Measurements from ENCODE around the gene MYOM1.

DNA sequence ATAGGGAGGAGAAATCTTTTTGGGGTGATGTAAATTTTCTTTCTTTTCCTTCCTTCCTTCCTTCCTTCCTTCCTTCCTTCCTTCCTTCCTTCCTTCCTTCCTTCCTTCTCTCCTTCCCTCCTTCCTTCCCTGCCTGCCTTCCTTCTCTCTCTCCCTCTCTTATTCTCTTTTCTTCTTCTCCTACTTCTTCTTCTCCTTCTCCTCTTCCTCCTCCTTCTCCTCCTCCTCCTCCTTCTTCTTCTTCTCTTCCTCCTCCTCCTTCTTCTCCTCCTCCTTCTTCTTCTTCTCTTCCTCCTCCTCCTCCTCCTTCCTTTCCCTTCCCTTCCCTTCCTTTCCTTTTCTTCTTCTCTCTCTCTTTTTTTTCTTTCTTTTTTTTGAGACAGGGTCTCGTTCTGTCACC lies 59.9 kb downstream of the MYOM1 start:
- TF ChIP-seq, protein P1, sequence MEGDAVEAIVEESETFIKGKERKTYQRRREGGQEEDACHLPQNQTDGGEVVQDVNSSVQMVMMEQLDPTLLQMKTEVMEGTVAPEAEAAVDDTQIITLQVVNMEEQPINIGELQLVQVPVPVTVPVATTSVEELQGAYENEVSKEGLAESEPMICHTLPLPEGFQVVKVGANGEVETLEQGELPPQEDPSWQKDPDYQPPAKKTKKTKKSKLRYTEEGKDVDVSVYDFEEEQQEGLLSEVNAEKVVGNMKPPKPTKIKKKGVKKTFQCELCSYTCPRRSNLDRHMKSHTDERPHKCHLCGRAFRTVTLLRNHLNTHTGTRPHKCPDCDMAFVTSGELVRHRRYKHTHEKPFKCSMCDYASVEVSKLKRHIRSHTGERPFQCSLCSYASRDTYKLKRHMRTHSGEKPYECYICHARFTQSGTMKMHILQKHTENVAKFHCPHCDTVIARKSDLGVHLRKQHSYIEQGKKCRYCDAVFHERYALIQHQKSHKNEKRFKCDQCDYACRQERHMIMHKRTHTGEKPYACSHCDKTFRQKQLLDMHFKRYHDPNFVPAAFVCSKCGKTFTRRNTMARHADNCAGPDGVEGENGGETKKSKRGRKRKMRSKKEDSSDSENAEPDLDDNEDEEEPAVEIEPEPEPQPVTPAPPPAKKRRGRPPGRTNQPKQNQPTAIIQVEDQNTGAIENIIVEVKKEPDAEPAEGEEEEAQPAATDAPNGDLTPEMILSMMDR (IDR thresholded peaks at IDR 0.05), result no peak
- TF ChIP-seq POLR2A (IDR thresholded peaks at IDR 0.05), result no peak
